HEK293 (cell line): ENCODE results near the gene CD55.

Experiments used
- CTCF ChIA-PET: fragments of 350-600 bp; formaldehyde crosslinking; extraction: SDS; loops from one replicate; lab custom pipeline; 2021; ENCODE audit warnings: antibody characterized with exemption; lab: Yijun Ruan, JAX
- POLR2A ChIA-PET: fragments of 300-600 bp; formaldehyde crosslinking; extraction: SDS; loops from one replicate; lab custom pipeline; 2020; ENCODE audit warnings: antibody characterized with exemption, inconsistent platforms; lab: Yijun Ruan, JAX
- H3K27ac ChIP-seq: fragments of 200-500 bp; sonication (Bioruptor generic); 2 replicates; pipeline ENCODE4 v1.5.1; 2014; ENCODE audit warnings: low read depth, low read length, control low read depth, inconsistent platforms; ENCODE audit errors: extremely low read depth
- H3K36me3 ChIP-seq, 2 experiments: fragments of 200-500 bp in 1 of 2; sonication (Bioruptor generic) in 1 of 2; 1 replicate in 1 of 2; 2 replicates in 1 of 2; pipeline ENCODE4 v1.5.1; 2014 to 2017; ENCODE audit warnings: inconsistent platforms in 2 of 2, low read length in 2 of 2; ENCODE audit not compliant: control insufficient read depth in 2 of 2, insufficient read depth in 1 of 2
- H3K4me1 ChIP-seq: fragments of 200-500 bp; sonication (Bioruptor generic); 2 replicates; pipeline ENCODE4 v1.5.1; 2014; ENCODE audit warnings: mild to moderate bottlenecking, low read length, inconsistent platforms; ENCODE audit not compliant: control insufficient read depth, insufficient read depth
- H3K4me3 ChIP-seq: 2 replicates; pipeline ENCODE4 v1.5.1; 2011; ENCODE audit warnings: low read depth, mild to moderate bottlenecking, control low read depth, low read length, moderate library complexity
- H3K9me3 ChIP-seq: fragments of 200-500 bp; sonication (Bioruptor generic); 2 replicates; pipeline ENCODE4 v1.5.1; 2014; ENCODE audit warnings: low read depth, low read length, inconsistent platforms; ENCODE audit not compliant: control insufficient read depth, insufficient read depth
- AEBP2 ChIP-seq: fragments of 450-650 bp; formaldehyde crosslinking; IDR thresholded peaks from 2 replicates; pipeline ENCODE4 v1.5.1; 2016; ENCODE audit warnings: missing biosample characterization, missing genetic modification characterization, borderline replicate concordance
- HIC1 ChIP-seq: fragments of 450-650 bp; formaldehyde crosslinking; IDR thresholded peaks from 2 replicates; pipeline ENCODE4 v1.5.1; 2016; ENCODE audit warnings: missing biosample characterization, missing genetic modification characterization
- HOXC10 ChIP-seq: sonication (generic); formaldehyde crosslinking; IDR thresholded peaks from 2 replicates; pipeline ENCODE4 v1.8.1; 2023; ENCODE audit warnings: mild to moderate bottlenecking, missing genetic modification reagents
- KLF7 ChIP-seq: fragments of 450-650 bp; formaldehyde crosslinking; IDR thresholded peaks from 2 replicates; pipeline ENCODE4 v1.5.1; 2016; ENCODE audit warnings: missing biosample characterization, missing genetic modification characterization, borderline replicate concordance
- SCRT1 ChIP-seq: fragments of 450-650 bp; formaldehyde crosslinking; IDR thresholded peaks from 2 replicates; pipeline ENCODE4 v1.5.1; 2016; ENCODE audit warnings: missing biosample characterization, missing genetic modification characterization, borderline replicate concordance
- SP3 ChIP-seq: fragments of 450-650 bp; formaldehyde crosslinking; IDR thresholded peaks from 2 replicates; pipeline ENCODE4 v1.5.1; 2016; ENCODE audit warnings: missing biosample characterization, missing genetic modification characterization
- ZBTB8A ChIP-seq: fragments of 450-650 bp; formaldehyde crosslinking; IDR thresholded peaks from 2 replicates; pipeline ENCODE4 v1.5.1; 2016; ENCODE audit warnings: missing biosample characterization, missing genetic modification characterization
- ZFP41 ChIP-seq: fragments of 450-650 bp; formaldehyde crosslinking; IDR thresholded peaks from 2 replicates; pipeline ENCODE4 v1.5.1; 2016; ENCODE audit warnings: missing biosample characterization, missing genetic modification characterization, borderline replicate concordance
- ZNF157 ChIP-seq: fragments of 450-650 bp; formaldehyde crosslinking; IDR thresholded peaks from 2 replicates; pipeline ENCODE4 v1.5.1; 2016; ENCODE audit warnings: missing biosample characterization, missing genetic modification characterization
- ZNF311 ChIP-seq: fragments of 450-650 bp; formaldehyde crosslinking; IDR thresholded peaks from 2 replicates; pipeline ENCODE4 v1.5.1; 2017; ENCODE audit warnings: missing biosample characterization, missing genetic modification characterization, borderline replicate concordance
- ZNF394 ChIP-seq: fragments of 450-650 bp; formaldehyde crosslinking; IDR thresholded peaks from 2 replicates; pipeline ENCODE4 v1.5.1; 2016; ENCODE audit warnings: missing biosample characterization, missing genetic modification characterization, mild to moderate bottlenecking, moderate library complexity, borderline replicate concordance
- ZNF529 ChIP-seq: fragments of 450-650 bp; formaldehyde crosslinking; IDR thresholded peaks from 2 replicates; pipeline ENCODE4 v1.5.1; 2017; ENCODE audit warnings: missing genetic modification characterization, missing biosample characterization; ENCODE audit not compliant: insufficient replicate concordance
- ZNF548 ChIP-seq: fragments of 450-650 bp; formaldehyde crosslinking; IDR thresholded peaks from 2 replicates; pipeline ENCODE4 v1.5.1; 2016; ENCODE audit warnings: missing biosample characterization, missing genetic modification characterization
- ZNF571 ChIP-seq: fragments of 450-650 bp; formaldehyde crosslinking; IDR thresholded peaks from 2 replicates; pipeline ENCODE4 v1.5.0; 2017; ENCODE audit warnings: missing biosample characterization, missing genetic modification characterization
- ZNF660 ChIP-seq: fragments of 450-650 bp; IDR thresholded peaks from 2 replicates; pipeline ENCODE4 v1.5.1; 2018; ENCODE audit warnings: missing biosample characterization, mild to moderate bottlenecking, missing genetic modification characterization
- ZNF747 ChIP-seq: fragments of 450-650 bp; formaldehyde crosslinking; IDR thresholded peaks from 2 replicates; pipeline ENCODE4 v1.5.1; 2016; ENCODE audit warnings: missing biosample characterization, missing genetic modification characterization

The CD55 gene

GRCh38 chr1:207364614-207365013 is 43.1 kb downstream of the CD55 start (continued):
- TF ChIP-seq SCRT1 (tag by site-specific recombination) = no peak

- CTCF ChIA-PET = no interaction called here
- Histone ChIP-seq H3K4me3 (no peak overlapping the region), H3K4me1 (no peaks in the 10 kb centered on the region), H3K27ac (no peak overlapping the region), H3K9me3 (no peaks in the 10 kb centered on the region), H3K36me3 (peaks cover 0 to 20% of the 10 kb centered on the region in 2 experiments; a peak in 1 of 3 replicates)
- TF ChIP-seq KLF7 (tag by site-specific recombination) (no peak), AEBP2 (tag by site-specific recombination) (no peak), ZBTB8A (tag by site-specific recombination) (no peak), ZFP41 (tag by site-specific recombination) (no peak), ZNF311 (tag by site-specific recombination) (no peak), ZNF394 (tag by site-specific recombination) (no peak)
- POLR2A ChIA-PET = no interaction called here
Measured at GRCh38 chr1:207365063-207365462, 43.6 kb downstream of the CD55 start.

- TF ChIP-seq HOXC10 (CRISPR knock-in tag) (no peak), ZNF571 (tag by site-specific recombination) (no peak), HIC1 (tag by site-specific recombination) (no peak), ZNF660 (tag by site-specific recombination) (no peak), ZNF548 (no peak)
- ChIA-PET CTCF (no interaction called here), POLR2A (no interaction called here)
- no peak overlapping the region for H3K27ac ChIP-seq
- no peaks in the 10 kb centered on the region for H3K9me3 ChIP-seq
- peaks cover 0 to 20% of the 10 kb centered on the region in 2 experiments; a peak in 1 of 3 replicates for H3K36me3 ChIP-seq
- no peaks in the 10 kb centered on the region for H3K4me1 ChIP-seq
- H3K4me3 ChIP-seq = no peak overlapping the region
Measured at GRCh38 chr1:207366022-207366421, 44.5 kb downstream of the CD55 start.

GRCh38 chr1:207388721-207389120 is 67.2 kb downstream of the CD55 start:
- ChIA-PET POLR2A (no interaction called here), CTCF (no interaction called here)
- Histone ChIP-seq H3K9me3 (no peaks in the 10 kb centered on the region), H3K36me3 (no peaks in the 10 kb centered on the region), H3K4me3 (no peak overlapping the region), H3K27ac (no peak overlapping the region)
- no peak for TF ChIP-seq ZNF529
- TF ChIP-seq SP3 = no peak
- TF ChIP-seq ZNF157 (tag by site-specific recombination) = no peak
- no peak for TF ChIP-seq ZNF747 (tag by site-specific recombination)
- TF ChIP-seq, all 188 proteins: peak for 0
- no peaks in the 10 kb centered on the region for H3K4me1 ChIP-seq
